Prostate gland (tissue), 2 donors: ENCODE measurements around the gene RGS14.

Experiments
- CTCF ChIP-seq, 4 experiments: fragments of 200-600 bp in 2 of 4; fragments of 450-650 bp in 2 of 4; sonication (generic) in 2 of 4; IDR thresholded peaks; 1 replicate in 3 of 4; 2 replicates in 1 of 4; pipeline ENCODE4 v1.5.1; 2016 to 2019; ENCODE audit warnings: antibody characterized with exemption in 4 of 4, mild to moderate bottlenecking in 2 of 4, moderate library complexity in 2 of 4
- POLR2A ChIP-seq: fragments of 450-650 bp; IDR thresholded peaks from one replicate; pipeline ENCODE4 v1.6.1; 2016; ENCODE audit warnings: antibody characterized with exemption, mild to moderate bottlenecking

DNA sequence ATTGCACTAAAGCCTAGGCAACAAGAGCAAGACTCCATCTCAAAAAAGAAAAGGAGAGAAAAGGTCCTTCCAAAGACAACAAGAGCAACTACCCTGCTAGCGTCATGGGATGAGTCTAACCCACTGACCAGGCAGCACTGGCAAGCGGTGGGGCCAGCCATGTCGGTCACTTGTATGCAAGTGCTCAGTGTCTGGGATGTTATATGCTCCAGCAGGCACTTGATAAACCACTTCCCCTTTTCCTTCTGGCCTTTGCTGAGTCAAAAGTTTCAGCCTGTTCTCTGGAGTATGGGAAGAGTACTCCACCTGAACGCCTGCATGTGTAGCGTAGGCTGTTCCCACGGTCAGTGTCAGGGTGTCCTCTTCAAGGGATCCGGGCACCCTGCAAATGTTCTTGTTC, 36.8 kb upstream of the RGS14 start:
- TF ChIP-seq CTCF (IDR thresholded peaks at IDR 0.05) = no peak
- no peak for TF ChIP-seq POLR2A
